Effector CD4-positive, alpha-beta T cell (primary cell): ENCODE measurements around the gene KCTD16.

Experiments
- DNase-seq: peaks from one replicate; pipeline ENCODE4 v3.0.0-alpha.2; 2020

The KCTD16 gene

GRCh38 chr5:144418719-144419118 is 248.0 kb downstream of the KCTD16 start:
- DNase-seq, result no peak

DNA sequence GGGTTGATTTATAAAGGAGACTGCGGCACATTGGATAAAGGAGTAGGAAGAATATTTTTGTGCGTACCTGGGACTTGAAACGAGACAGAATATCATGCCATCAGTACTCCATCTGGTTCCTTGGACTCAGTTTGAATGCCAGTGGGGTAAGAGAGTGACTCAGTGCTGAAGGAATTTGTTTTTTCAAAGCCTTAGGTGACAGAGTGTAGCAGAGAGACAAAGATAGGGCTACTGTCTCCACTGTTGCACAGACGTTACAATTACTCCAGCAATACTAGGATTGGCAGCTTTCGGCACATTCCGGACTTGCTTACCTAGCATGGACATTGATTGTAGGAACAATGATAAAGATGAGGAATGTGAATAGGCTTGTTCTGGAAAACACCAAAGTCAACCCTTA is 250.7 kb downstream of the KCTD16 start:
- no peak for DNase-seq

DNA sequence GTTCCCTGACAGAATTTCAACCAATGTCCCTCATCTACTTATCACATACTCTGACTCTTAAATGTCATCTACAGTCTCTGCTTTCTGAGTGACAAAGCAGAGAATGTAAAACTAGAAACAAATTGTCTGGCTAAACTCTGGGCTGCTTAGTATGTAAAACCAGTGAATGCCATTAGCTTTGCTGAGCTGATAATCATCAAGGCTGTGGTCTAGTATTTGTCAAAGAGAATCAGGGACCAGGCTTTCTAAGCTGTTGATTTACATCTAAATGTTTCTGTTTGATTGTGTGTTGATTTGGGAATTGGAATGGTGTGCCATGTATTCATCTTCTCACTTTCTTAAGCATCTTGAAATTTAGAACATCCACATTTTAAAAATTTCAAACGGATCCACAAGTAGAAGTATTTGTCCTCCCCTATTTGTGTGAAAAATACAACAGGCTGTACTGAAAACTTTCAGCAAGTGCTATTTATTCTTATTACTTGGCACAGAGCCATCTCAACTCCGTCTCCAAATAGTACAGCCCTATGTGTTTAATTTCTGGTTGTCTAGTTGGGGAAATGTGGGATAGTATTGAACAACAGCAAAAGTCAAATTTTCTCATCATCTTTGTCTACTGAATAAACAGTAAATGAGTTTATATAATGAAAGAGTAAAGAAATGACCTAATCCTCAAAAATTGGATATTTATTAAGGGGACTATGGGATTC is 251.5 kb downstream of the KCTD16 start:
- no peak for DNase-seq

GRCh38 chr5:144427866-144428265 is 257.2 kb downstream of the KCTD16 start:
- DNase-seq, result no peak

GRCh38 chr5:144428326-144428725 is 257.7 kb downstream of the KCTD16 start:
- DNase-seq, result no peak

- no peak for DNase-seq
These were observed 258.7 kb downstream of the KCTD16 start for GRCh38 chr5:144429405-144429804.

GRCh38 chr5:144429905-144430304 is 259.2 kb downstream of the KCTD16 start:
- no peak for DNase-seq

GRCh38 chr5:144433140-144433822 is 262.6 kb downstream of the KCTD16 start:
- no peak for DNase-seq

- DNase-seq, result no peak
These were observed 263.2 kb downstream of the KCTD16 start for GRCh38 chr5:144433893-144434292.

GRCh38 chr5:144436007-144436406 is 265.3 kb downstream of the KCTD16 start:
- no peak for DNase-seq

- DNase-seq, result no peak
These were observed 267.6 kb downstream of the KCTD16 start for GRCh38 chr5:144438237-144438636.

DNA sequence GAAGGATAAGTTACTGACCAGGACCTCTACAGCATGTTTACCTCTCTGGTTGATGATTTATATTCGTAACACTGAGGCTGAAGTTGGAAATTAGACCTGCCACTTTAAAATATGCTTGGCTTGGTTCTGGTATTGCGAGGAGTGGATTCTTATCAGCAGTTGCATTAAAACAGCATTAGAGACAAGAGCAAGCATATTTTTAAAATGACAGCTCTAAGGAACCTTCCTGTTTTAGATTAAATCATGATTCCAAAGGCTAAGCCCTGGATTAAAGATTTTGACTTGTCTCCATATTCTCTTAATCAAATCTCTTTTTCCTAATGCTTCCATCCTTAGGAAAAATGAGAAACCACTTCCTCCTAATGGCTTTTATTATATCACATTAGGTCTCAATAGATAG is 277.8 kb downstream of the KCTD16 start:
- DNase-seq, result no peak

- DNase-seq, result no peak
These were observed 280.7 kb downstream of the KCTD16 start for GRCh38 chr5:144451187-144451973.

- DNase-seq, result no peak
These were observed 283.1 kb downstream of the KCTD16 start for GRCh38 chr5:144453753-144454152.

- DNase-seq, result no peak
These were observed 286.5 kb downstream of the KCTD16 start for GRCh38 chr5:144457160-144457559.

- DNase-seq, result no peak
These were observed 287.5 kb downstream of the KCTD16 start for GRCh38 chr5:144458216-144458615.

GRCh38 chr5:144460600-144460999 is 289.9 kb downstream of the KCTD16 start:
- DNase-seq, result no peak

GRCh38 chr5:144462577-144462976 is 291.9 kb downstream of the KCTD16 start:
- no peak for DNase-seq

GRCh38 chr5:144463481-144464223 is 293.0 kb downstream of the KCTD16 start:
- DNase-seq, result no peak

GRCh38 chr5:144464306-144464705 is 293.6 kb downstream of the KCTD16 start:
- no peak for DNase-seq

DNA sequence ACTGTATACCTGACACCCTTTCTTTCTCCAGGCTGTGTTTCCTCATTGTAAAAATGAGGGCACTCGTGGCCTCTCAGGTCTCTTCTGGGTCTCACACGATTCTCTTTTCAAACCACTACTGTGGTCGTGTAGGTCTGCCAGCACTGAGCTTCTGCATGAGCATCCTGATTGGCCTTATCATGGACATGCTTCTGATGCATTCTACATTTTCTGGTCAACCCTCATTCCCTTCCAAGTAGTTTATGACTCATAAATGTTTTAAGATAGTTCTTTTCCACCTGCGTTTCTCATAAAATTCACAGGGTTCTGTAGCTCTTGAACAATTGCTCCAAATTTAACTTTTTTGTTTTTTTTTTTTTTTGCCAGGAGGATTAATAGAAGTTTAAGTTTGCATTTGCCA is 294.8 kb downstream of the KCTD16 start:
- DNase-seq, result no peak

DNA sequence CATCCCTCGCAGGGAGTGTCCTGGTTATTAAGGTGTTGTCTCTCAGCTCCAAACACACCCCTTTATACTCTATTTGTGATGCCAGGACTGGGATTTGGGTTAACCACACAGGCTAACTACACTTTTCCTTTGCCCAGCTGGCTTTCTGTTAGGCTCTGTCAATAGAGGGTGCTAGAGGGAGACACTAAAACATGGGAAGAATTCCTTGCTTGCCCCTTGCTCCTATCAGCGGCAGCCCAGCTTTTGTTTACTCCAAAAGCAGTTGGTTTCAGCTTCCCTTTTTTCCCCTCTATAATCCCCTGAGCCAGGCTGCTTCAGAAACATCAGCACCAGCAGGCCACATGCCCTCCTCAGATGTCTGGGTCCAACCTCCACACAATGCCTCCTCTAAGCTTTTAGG is 297.1 kb downstream of the KCTD16 start:
- no peak for DNase-seq

DNA sequence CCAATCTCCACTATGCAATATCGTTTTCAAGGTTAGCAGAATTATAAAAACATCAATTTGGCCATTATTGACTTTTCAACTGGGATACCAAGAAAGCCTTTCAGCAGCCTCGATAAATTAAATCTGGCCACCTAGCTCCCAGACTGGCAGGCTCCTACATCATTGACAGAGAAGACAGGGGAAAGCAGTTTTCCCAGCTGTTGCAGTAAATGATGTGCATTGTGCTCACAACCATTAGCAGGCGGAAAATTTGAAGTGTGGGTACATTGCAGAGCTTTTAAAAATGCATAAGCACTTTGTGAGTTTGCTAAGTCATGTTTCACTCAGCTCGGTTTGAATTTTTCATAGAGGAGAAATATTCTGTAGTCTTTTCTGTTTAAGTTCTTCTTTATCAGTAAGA is 297.9 kb downstream of the KCTD16 start:
- no peak for DNase-seq
